Tibial nerve (tissue), 4 donors: Measurements from ENCODE around the gene FGD5. TPM values are rescaled to one million over a fixed set of nuclear protein-coding genes. Genes with fewer than 3 reads are reported as not detected.
A peak's percentile ranks its signal among the peaks of the same experiment; 100 is the strongest.

Experiments used
- DNase-seq, 2 donors: peaks; one replicate each; pipeline ENCODE4 v3.0.0-alpha.2; 2019; ENCODE audit warnings: low spot score in 2 of 2
- H3K27ac ChIP-seq, 4 donors: fragments of 200-600 bp; sonication (generic) in 3 of 4; one replicate each; pipeline ENCODE4 v1.5.1; 2017 to 2019; ENCODE audit warnings: mild to moderate bottlenecking in 1 of 4
- H3K27me3 ChIP-seq, 2 donors: fragments of 200-600 bp; sonication (generic) in 1 of 2; one replicate each; pipeline versions ENCODE4 v1.5.1 to v1.6.0; 2017 to 2019
- H3K36me3 ChIP-seq, 3 donors: fragments of 200-600 bp; sonication (generic); one replicate each; pipeline ENCODE4 v1.5.1; 2018 to 2019
- H3K4me1 ChIP-seq, 4 donors: fragments of 200-600 bp; sonication (generic) in 3 of 4; one replicate each; pipeline ENCODE4 v1.5.1; 2017 to 2019
- H3K4me3 ChIP-seq, 4 donors: fragments of 200-600 bp; sonication (generic) in 3 of 4; one replicate each; pipeline ENCODE4 v1.5.1; 2017 to 2019; ENCODE audit warnings: mild to moderate bottlenecking in 1 of 4, moderate library complexity in 1 of 4
- H3K9me3 ChIP-seq, 4 donors: fragments of 200-600 bp; sonication (generic) in 3 of 4; one replicate each; pipeline ENCODE4 v1.5.1; 2017 to 2019
- CTCF ChIP-seq, 5 experiments: fragments of 200-600 bp in 3 of 5; fragments of 450-650 bp in 2 of 5; sonication (generic) in 3 of 5; IDR thresholded peaks; one replicate each; pipeline ENCODE4 v1.5.1; 2016 to 2019; ENCODE audit warnings: antibody characterized with exemption in 5 of 5, mild to moderate bottlenecking in 3 of 5, moderate library complexity in 2 of 5
- EP300 ChIP-seq, 2 donors: sonication (generic); formaldehyde crosslinking; IDR thresholded peaks; one replicate each; pipeline ENCODE4 v1.6.1; 2017; ENCODE audit warnings: antibody characterized with exemption in 2 of 2, mild to moderate bottlenecking in 1 of 2
- POLR2A ChIP-seq, 2 donors: fragments of 450-650 bp; IDR thresholded peaks; one replicate each; pipeline ENCODE4 v1.6.1; 2017; ENCODE audit warnings: antibody characterized with exemption in 2 of 2, mild to moderate bottlenecking in 2 of 2, moderate library complexity in 2 of 2
- WGBS, 2 donors: methylation state at CpG; one replicate each; pipeline ENCODE4 v1.1.5; 2018; 5-methylcytosine and 5-hydroxymethylcytosine counted together
- total RNA-seq, 4 donors: library from RNA; depleted of rRNA; stranded (reverse); fragments of >200 nt; gene quantifications; one replicate each; pipeline ENCODE4 v1.1.0, GENCODE V29; 2016

The FGD5 gene
- total RNA-seq, 4 donors from 2014 or later, result 33.3 to 41.8 (median 38.7) TPM

GRCh38 chr3:14775011-14775410 lies 43.8 kb upstream of the FGD5 start:
- Histone ChIP-seq H3K4me3 (no peak overlapping the region), H3K4me1 (no peaks in the 10 kb centered on the region), H3K36me3 (no peaks in the 10 kb centered on the region), H3K27ac (no peak overlapping the region), H3K27me3 (no peaks in the 10 kb centered on the region), H3K9me3 (peaks cover 0 to 12% (median 2%) of the 10 kb centered on the region in 4 donors)
- TF ChIP-seq POLR2A (IDR thresholded peaks at IDR 0.05) (no peak), CTCF (IDR thresholded peaks at IDR 0.05) (no peak), EP300 (IDR thresholded peaks at IDR 0.05) (no peak)
- DNase-seq, result no peak
- 83 to 86% methylated on average over 7 of the region's 7 CpGs for WGBS, 2 donors

- Histone ChIP-seq H3K27me3 (no peaks in the 10 kb centered on the region), H3K4me1 (no peaks in the 10 kb centered on the region), H3K36me3 (no peaks in the 10 kb centered on the region), H3K4me3 (no peak overlapping the region), H3K9me3 (peaks cover 0 to 12% (median 2%) of the 10 kb centered on the region in 4 donors), H3K27ac (no peak overlapping the region)
- TF ChIP-seq CTCF (IDR thresholded peaks at IDR 0.05) (no peak), EP300 (IDR thresholded peaks at IDR 0.05) (no peak), POLR2A (IDR thresholded peaks at IDR 0.05) (no peak)
- DNase-seq, result no peak
- 81 to 87% methylated on average over 4 of the region's 4 CpGs for WGBS, 2 donors
Observed at GRCh38 chr3:14775563-14775962, 43.2 kb upstream of the FGD5 start.

- Histone ChIP-seq H3K27me3 (no peaks in the 10 kb centered on the region), H3K4me3 (no peak overlapping the region), H3K9me3 (peaks cover 0 to 12% (median 2%) of the 10 kb centered on the region in 4 donors), H3K27ac (no peak overlapping the region), H3K4me1 (no peaks in the 10 kb centered on the region), H3K36me3 (no peaks in the 10 kb centered on the region)
- TF ChIP-seq CTCF (IDR thresholded peaks at IDR 0.05) (no peak), POLR2A (IDR thresholded peaks at IDR 0.05) (no peak), EP300 (IDR thresholded peaks at IDR 0.05) (no peak)
- DNase-seq, result no peak
- 95 to 98% methylated on average over 2 of the region's 2 CpGs for WGBS, 2 donors
Observed at GRCh38 chr3:14779069-14779685, 39.6 kb upstream of the FGD5 start.

GRCh38 chr3:14780927-14781507 lies 37.7 kb upstream of the FGD5 start:
- 30 to 36% methylated on average over 12 of the region's 12 CpGs for WGBS, 2 donors
- Histone ChIP-seq H3K9me3 (peaks cover 0 to 12% (median 2%) of the 10 kb centered on the region in 4 donors), H3K27ac (no peak overlapping the region), H3K27me3 (no peaks in the 10 kb centered on the region), H3K4me1 (no peaks in the 10 kb centered on the region), H3K36me3 (no peaks in the 10 kb centered on the region), H3K4me3 (no peak overlapping the region)
- TF ChIP-seq CTCF (IDR thresholded peaks at IDR 0.05) (peak in 4 of 5 experiments; percentile 11 to 31 (median 17)), POLR2A (IDR thresholded peaks at IDR 0.05) (no peak)
- DNase-seq, result no peak

GRCh38 chr3:14783480-14784086 lies 35.2 kb upstream of the FGD5 start:
- TF ChIP-seq CTCF (IDR thresholded peaks at IDR 0.05) (no peak), EP300 (IDR thresholded peaks at IDR 0.05) (no peak), POLR2A (IDR thresholded peaks at IDR 0.05) (no peak)
- 73 to 83% methylated on average over 2 of the region's 2 CpGs for WGBS, 2 donors

More at GRCh38 chr3:14783480-14784086, 35.2 kb upstream of the FGD5 start:
- no peak for DNase-seq
- H3K27ac ChIP-seq, result no peak overlapping the region
- no peak overlapping the region for H3K4me3 ChIP-seq
- H3K36me3 ChIP-seq, result no peaks in the 10 kb centered on the region
- H3K9me3 ChIP-seq, result peaks cover 0 to 11% (median 2%) of the 10 kb centered on the region in 4 donors
- H3K27me3 ChIP-seq, result no peaks in the 10 kb centered on the region
- H3K4me1 ChIP-seq, result no peaks in the 10 kb centered on the region
